HCT116 (cell line): ENCODE data around the gene PREP. TPM values are rescaled to one million over a fixed set of nuclear protein-coding genes. Genes with fewer than 3 reads are reported as not detected.

Experiments used
- ATAC-seq: fragments of 200-7000 bp; cut with Tn5 transposase; 2 replicates; pipeline ENCODE4 v1.9.1; 2020; ENCODE audit warnings: mild to moderate bottlenecking, moderate library complexity
- BruUV-seq: library from RNA; stranded (reverse); fragments of 400-500 nt; replicated peaks from 2 replicates; lab custom pipeline; 2021; lab: Mats Ljungman, UMichigan
- CTCF ChIA-PET: fragments of 300-600 bp; sonication (Branson Sonifier 250); formaldehyde crosslinking; loops from one replicate; lab custom pipeline; 2021; ENCODE audit warnings: antibody characterized with exemption; lab: Charles Lee
- POLR2A ChIA-PET: fragments of 300-600, 350-600 bp; sonication (Branson Sonifier 250); formaldehyde crosslinking; loops from one replicate; lab custom pipeline; 2021; ENCODE audit warnings: antibody characterized with exemption; lab: Charles Lee
- RAD21 ChIA-PET, 2 experiments: fragments of 300-600 bp; sonication (Branson Sonifier 250); formaldehyde crosslinking; loops; one replicate each; lab custom pipeline; 2023; ENCODE audit warnings: low total read pairs in 2 of 2; ENCODE audit not compliant: uncharacterized antibody in 2 of 2, unreplicated experiment in 2 of 2, low non-redundant PET in 1 of 2; lab: Charles Lee
- DNase-seq: peaks from one replicate; pipeline ENCODE4 v3.0.0-alpha.2; 2010; ENCODE audit warnings: low read depth, low spot score
- H2AFZ ChIP-seq: fragments of 200-600 bp; shearing (Covaris generic), sonication (generic); 2 replicates; pipeline ENCODE4 v1.6.1; 2017; ENCODE audit warnings: low read depth, mixed run types, mixed read lengths, antibody characterized with exemption, low read length; ENCODE audit not compliant: poor library complexity, severe bottlenecking
- H3K27ac ChIP-seq: 2 replicates; pipeline ENCODE4 v1.5.1; 2012; ENCODE audit warnings: low read depth, low read length
- H3K27me3 ChIP-seq: fragments of 200-600 bp; sonication (generic); 2 replicates; pipeline ENCODE4 v1.6.1; 2016; ENCODE audit warnings: mixed run types, low read length, mixed read lengths; ENCODE audit not compliant: insufficient read depth
- H3K36me3 ChIP-seq, 2 experiments: fragments of 200-500 bp in 1 of 2; fragments of 200-600 bp in 1 of 2; sonication (Bioruptor generic) in 1 of 2; sonication (generic) in 1 of 2; 2 replicates each; pipeline versions ENCODE4 v1.5.1 to v1.6.1; 2014 to 2016; ENCODE audit warnings: low read length in 2 of 2, inconsistent platforms in 1 of 2, mixed read lengths in 1 of 2, mixed run types in 1 of 2; ENCODE audit not compliant: insufficient read depth in 2 of 2, control insufficient read depth in 1 of 2
- H3K4me1 ChIP-seq, 2 experiments: fragments of 200-600 bp in 1 of 2; sonication (generic) in 1 of 2; 2 replicates each; pipeline versions ENCODE4 v1.5.1 to v1.6.1; 2012 to 2017; ENCODE audit warnings: low read length in 2 of 2, inconsistent platforms in 1 of 2, mild to moderate bottlenecking in 1 of 2, mixed read lengths in 1 of 2, mixed run types in 1 of 2, moderate library complexity in 1 of 2; ENCODE audit not compliant: insufficient read depth in 2 of 2, control insufficient read depth in 1 of 2
- H3K4me2 ChIP-seq: fragments of 200-600 bp; sonication (generic); 2 replicates; pipeline ENCODE4 v1.6.1; 2017; ENCODE audit warnings: mixed run types, low read length, mixed read lengths
- H3K4me3 ChIP-seq, 2 experiments: fragments of 200-600 bp in 1 of 2; sonication (generic) in 1 of 2; replicated peaks in 1 of 2; 2 replicates each; pipeline ENCODE4 v1.5.1; 2011 to 2016; ENCODE audit warnings: low read length in 2 of 2, control low read depth in 1 of 2, low read depth in 1 of 2, mild to moderate bottlenecking in 1 of 2, mixed read lengths in 1 of 2, mixed run types in 1 of 2
- H3K79me2 ChIP-seq: fragments of 200-600 bp; sonication (generic); 2 replicates; pipeline ENCODE4 v1.6.1; 2017; ENCODE audit warnings: mild to moderate bottlenecking, mixed run types, low read length, moderate library complexity, mixed read lengths; ENCODE audit not compliant: insufficient read depth
- H3K9ac ChIP-seq: fragments of 200-600 bp; sonication (generic); 2 replicates; pipeline ENCODE4 v1.6.1; 2016; ENCODE audit warnings: low read length, mixed read lengths
- H3K9me2 ChIP-seq: fragments of 200-600 bp; sonication (generic), shearing (Covaris generic); 2 replicates; pipeline ENCODE4 v1.6.1; 2017; ENCODE audit warnings: mixed run types, mild to moderate bottlenecking, moderate library complexity; ENCODE audit not compliant: insufficient read depth
- H3K9me3 ChIP-seq, 2 experiments: fragments of 200-500 bp in 1 of 2; fragments of 200-600 bp in 1 of 2; sonication (Bioruptor generic) in 1 of 2; sonication (generic) in 1 of 2; 2 replicates each; pipeline ENCODE4 v1.6.1; 2014 to 2017; ENCODE audit warnings: low read length in 2 of 2, mixed read lengths in 2 of 2, inconsistent platforms in 1 of 2, low read depth in 1 of 2, mild to moderate bottlenecking in 1 of 2, mixed run types in 1 of 2, moderate library complexity in 1 of 2; ENCODE audit not compliant: control insufficient read depth in 1 of 2, insufficient read depth in 1 of 2
- H4K20me1 ChIP-seq: fragments of 200-600 bp; sonication (generic), shearing (Covaris generic); 2 replicates; pipeline ENCODE4 v1.6.1; 2017; ENCODE audit warnings: mixed run types, mild to moderate bottlenecking, moderate library complexity; ENCODE audit not compliant: insufficient read depth
- CEBPB ChIP-seq: IDR thresholded peaks from 2 replicates; pipeline ENCODE4 v1.6.1; 2012; ENCODE audit warnings: low read depth
- EGR1 ChIP-seq: IDR thresholded peaks from 2 replicates; pipeline ENCODE4 v1.6.1; 2012; ENCODE audit warnings: low read depth
- ELF1 ChIP-seq: IDR thresholded peaks from 2 replicates; pipeline ENCODE4 v1.6.1; 2012; ENCODE audit warnings: low read depth, borderline replicate concordance
- EZH2 ChIP-seq: fragments of 200-600 bp; sonication (generic); IDR thresholded peaks from 2 replicates; pipeline ENCODE4 v1.6.1; 2017; ENCODE audit warnings: antibody characterized with exemption, mixed run types
- EZH2phosphoT487 ChIP-seq: fragments of 200-600 bp; IDR thresholded peaks from 2 replicates; pipeline ENCODE4 v1.6.1; 2018; ENCODE audit warnings: antibody characterized with exemption, borderline replicate concordance
- JUND ChIP-seq: IDR thresholded peaks from 2 replicates; pipeline ENCODE4 v1.6.1; 2012
- POLR2A ChIP-seq: IDR thresholded peaks from 2 replicates; pipeline ENCODE4 v1.7.0; 2011; ENCODE audit warnings: borderline replicate concordance; ENCODE audit not compliant: insufficient read depth, insufficient read length; ENCODE audit errors: extremely low read depth
- POLR2AphosphoS5 ChIP-seq: IDR thresholded peaks from 2 replicates; pipeline ENCODE4 v1.6.1; 2011; ENCODE audit warnings: mild to moderate bottlenecking, low read depth, low read length, moderate library complexity
- SIN3A ChIP-seq: IDR thresholded peaks from 2 replicates; pipeline ENCODE4 v1.6.1; 2012; ENCODE audit warnings: low read depth
- SP1 ChIP-seq: IDR thresholded peaks from 2 replicates; pipeline ENCODE4 v1.6.1; 2012; ENCODE audit warnings: low read depth
- SRF ChIP-seq: IDR thresholded peaks from 2 replicates; pipeline ENCODE4 v1.6.1; 2012; ENCODE audit warnings: low read depth
- TCF7L2 ChIP-seq: IDR thresholded peaks from 2 replicates; pipeline ENCODE4 v1.7.0; 2011; ENCODE audit warnings: borderline replicate concordance, inconsistent platforms; ENCODE audit not compliant: insufficient read depth, insufficient read length; ENCODE audit errors: extremely low read depth
- YY1 ChIP-seq: IDR thresholded peaks from 2 replicates; pipeline ENCODE4 v1.6.1; 2011; ENCODE audit warnings: low read length, low read depth, moderate library complexity, mild to moderate bottlenecking; ENCODE audit not compliant: insufficient replicate concordance; ENCODE audit errors: extremely low read depth
- ZFX ChIP-seq: fragments of 450-650 bp; IDR thresholded peaks from 2 replicates; pipeline ENCODE4 v1.6.1; 2017
- ZNF274 ChIP-seq: fragments of 200-500 bp; sonication (Bioruptor generic); IDR thresholded peaks from 2 replicates; pipeline ENCODE4 v1.6.1; 2014; ENCODE audit warnings: mild to moderate bottlenecking, low read depth, low read length, inconsistent platforms
- intact Hi-C: fragments of 100-400 bp; cut with micrococcal nuclease; formaldehyde crosslinking; loops from 2 replicates; pipeline ENCODE4 v1.10.0; 2022
- total RNA-seq: library from RNA; stranded (reverse); gene quantifications from one replicate; pipeline ENCODE4 v1.2.1, GENCODE V29; 2021; ENCODE audit not compliant: unreplicated experiment
- TF ChIP-seq, protein P1 (sequence below): IDR thresholded peaks from 2 replicates; pipeline ENCODE4 v1.6.1; 2012
- TF ChIP-seq, protein P2 (sequence below), 3 experiments: fragments of 200-600 bp in 1 of 3; sonication (generic) in 1 of 3; IDR thresholded peaks in 2 of 3; conservative IDR thresholded peaks in 1 of 3; 2 replicates each; pipeline ENCODE4 v1.5.1; 2012 to 2017; ENCODE audit warnings: low read depth in 2 of 3, low read length in 2 of 3, antibody characterized with exemption in 1 of 3, borderline replicate concordance in 1 of 3, control low read depth in 1 of 3, mild to moderate bottlenecking in 1 of 3, mixed read lengths in 1 of 3, mixed run types in 1 of 3, moderate library complexity in 1 of 3; ENCODE audit not compliant: insufficient read depth in 1 of 3
- TF ChIP-seq, protein P3 (sequence below): IDR thresholded peaks from 2 replicates; pipeline ENCODE4 v1.6.1; 2012
- TF ChIP-seq, protein P4 (sequence below): IDR thresholded peaks from 2 replicates; pipeline ENCODE4 v1.6.1; 2012; ENCODE audit warnings: low read depth

PREP gene
- total RNA-seq, 1 experiment from 2014 or later: 53.5 TPM

DNA sequence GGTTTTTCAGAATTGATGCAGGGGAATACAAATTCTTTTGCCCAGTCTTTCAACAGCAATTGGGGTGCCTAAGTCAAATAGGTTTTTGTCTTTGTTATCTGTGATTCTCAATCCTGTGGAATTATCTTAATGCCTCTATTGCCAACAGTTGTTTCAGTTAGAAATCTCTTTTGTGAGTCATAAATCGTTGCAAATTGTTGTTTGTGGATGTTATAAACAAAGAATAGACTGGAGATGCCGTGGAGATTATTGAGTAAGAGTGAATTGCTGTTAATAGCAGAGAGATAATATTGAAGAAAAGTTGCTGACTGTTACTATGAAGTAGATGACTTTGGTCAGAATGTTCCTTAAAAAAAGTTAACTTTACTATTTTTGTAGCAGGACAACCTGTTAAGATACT is 159.4 kb downstream of the PREP start:
- Histone ChIP-seq H2AFZ (no peak overlapping the region), H4K20me1 (no peaks in the 10 kb centered on the region), H3K9ac (no peak overlapping the region), H3K9me2 (no peaks in the 10 kb centered on the region), H3K4me3 (no peak overlapping the region), H3K36me3 (no peaks in the 10 kb centered on the region), H3K27me3 (no peaks in the 10 kb centered on the region), H3K4me2 (no peak overlapping the region), H3K27ac (no peak overlapping the region), H3K79me2 (no peaks in the 10 kb centered on the region), H3K4me1 (no peaks in the 10 kb centered on the region), H3K9me3 (no peaks in the 10 kb centered on the region)
- BruUV-seq: no TSS peak
- ChIA-PET POLR2A (no interaction called here), RAD21 (no interaction called here), CTCF (no interaction called here)
- TF ChIP-seq POLR2A: no peak
- TF ChIP-seq CEBPB: no peak
- TF ChIP-seq, protein P1, sequence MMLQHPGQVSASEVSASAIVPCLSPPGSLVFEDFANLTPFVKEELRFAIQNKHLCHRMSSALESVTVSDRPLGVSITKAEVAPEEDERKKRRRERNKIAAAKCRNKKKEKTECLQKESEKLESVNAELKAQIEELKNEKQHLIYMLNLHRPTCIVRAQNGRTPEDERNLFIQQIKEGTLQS: no peak
- no peak for TF ChIP-seq TCF7L2
- TF ChIP-seq YY1: no peak
- no peak for TF ChIP-seq SP1
- TF ChIP-seq SRF: no peak
- TF ChIP-seq POLR2AphosphoS5: no peak
- TF ChIP-seq, protein P2, sequence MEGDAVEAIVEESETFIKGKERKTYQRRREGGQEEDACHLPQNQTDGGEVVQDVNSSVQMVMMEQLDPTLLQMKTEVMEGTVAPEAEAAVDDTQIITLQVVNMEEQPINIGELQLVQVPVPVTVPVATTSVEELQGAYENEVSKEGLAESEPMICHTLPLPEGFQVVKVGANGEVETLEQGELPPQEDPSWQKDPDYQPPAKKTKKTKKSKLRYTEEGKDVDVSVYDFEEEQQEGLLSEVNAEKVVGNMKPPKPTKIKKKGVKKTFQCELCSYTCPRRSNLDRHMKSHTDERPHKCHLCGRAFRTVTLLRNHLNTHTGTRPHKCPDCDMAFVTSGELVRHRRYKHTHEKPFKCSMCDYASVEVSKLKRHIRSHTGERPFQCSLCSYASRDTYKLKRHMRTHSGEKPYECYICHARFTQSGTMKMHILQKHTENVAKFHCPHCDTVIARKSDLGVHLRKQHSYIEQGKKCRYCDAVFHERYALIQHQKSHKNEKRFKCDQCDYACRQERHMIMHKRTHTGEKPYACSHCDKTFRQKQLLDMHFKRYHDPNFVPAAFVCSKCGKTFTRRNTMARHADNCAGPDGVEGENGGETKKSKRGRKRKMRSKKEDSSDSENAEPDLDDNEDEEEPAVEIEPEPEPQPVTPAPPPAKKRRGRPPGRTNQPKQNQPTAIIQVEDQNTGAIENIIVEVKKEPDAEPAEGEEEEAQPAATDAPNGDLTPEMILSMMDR (IDR thresholded peaks at IDR 0.05 in 2 of 3, conservative IDR thresholded peaks at IDR 0.05 in 1 of 3; ENCODE audit: borderline replicate concordance in 1 of 3, insufficient read depth in 1 of 3, low read depth in 2 of 3, low read length in 2 of 3): no peak
- no peak for TF ChIP-seq ELF1
- TF ChIP-seq ZFX: no peak
- no peak for TF ChIP-seq SIN3A
- no peak for TF ChIP-seq EGR1
- TF ChIP-seq, protein P3, sequence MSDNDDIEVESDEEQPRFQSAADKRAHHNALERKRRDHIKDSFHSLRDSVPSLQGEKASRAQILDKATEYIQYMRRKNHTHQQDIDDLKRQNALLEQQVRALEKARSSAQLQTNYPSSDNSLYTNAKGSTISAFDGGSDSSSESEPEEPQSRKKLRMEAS: no peak
- no peak for TF ChIP-seq EZH2phosphoT487
- TF ChIP-seq JUND: no peak
- TF ChIP-seq, protein P4, sequence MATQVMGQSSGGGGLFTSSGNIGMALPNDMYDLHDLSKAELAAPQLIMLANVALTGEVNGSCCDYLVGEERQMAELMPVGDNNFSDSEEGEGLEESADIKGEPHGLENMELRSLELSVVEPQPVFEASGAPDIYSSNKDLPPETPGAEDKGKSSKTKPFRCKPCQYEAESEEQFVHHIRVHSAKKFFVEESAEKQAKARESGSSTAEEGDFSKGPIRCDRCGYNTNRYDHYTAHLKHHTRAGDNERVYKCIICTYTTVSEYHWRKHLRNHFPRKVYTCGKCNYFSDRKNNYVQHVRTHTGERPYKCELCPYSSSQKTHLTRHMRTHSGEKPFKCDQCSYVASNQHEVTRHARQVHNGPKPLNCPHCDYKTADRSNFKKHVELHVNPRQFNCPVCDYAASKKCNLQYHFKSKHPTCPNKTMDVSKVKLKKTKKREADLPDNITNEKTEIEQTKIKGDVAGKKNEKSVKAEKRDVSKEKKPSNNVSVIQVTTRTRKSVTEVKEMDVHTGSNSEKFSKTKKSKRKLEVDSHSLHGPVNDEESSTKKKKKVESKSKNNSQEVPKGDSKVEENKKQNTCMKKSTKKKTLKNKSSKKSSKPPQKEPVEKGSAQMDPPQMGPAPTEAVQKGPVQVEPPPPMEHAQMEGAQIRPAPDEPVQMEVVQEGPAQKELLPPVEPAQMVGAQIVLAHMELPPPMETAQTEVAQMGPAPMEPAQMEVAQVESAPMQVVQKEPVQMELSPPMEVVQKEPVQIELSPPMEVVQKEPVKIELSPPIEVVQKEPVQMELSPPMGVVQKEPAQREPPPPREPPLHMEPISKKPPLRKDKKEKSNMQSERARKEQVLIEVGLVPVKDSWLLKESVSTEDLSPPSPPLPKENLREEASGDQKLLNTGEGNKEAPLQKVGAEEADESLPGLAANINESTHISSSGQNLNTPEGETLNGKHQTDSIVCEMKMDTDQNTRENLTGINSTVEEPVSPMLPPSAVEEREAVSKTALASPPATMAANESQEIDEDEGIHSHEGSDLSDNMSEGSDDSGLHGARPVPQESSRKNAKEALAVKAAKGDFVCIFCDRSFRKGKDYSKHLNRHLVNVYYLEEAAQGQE: no peak
- no peak for TF ChIP-seq ZNF274
- TF ChIP-seq EZH2: no peak
- intact Hi-C loops: no loop called here
- no peak for DNase-seq
- ATAC-seq: no peak
